NK-92 treated with Interleukin-12 subunit alpha and Interleukin-12 subunit beta, amount 100 ng/mL, for 24 hours (cell line): ENCODE data around the gene DHRS11.

ENCODE experiments used
- DNase-seq: peaks from one replicate; lab custom pipeline; 2025; lab: John Stamatoyannopoulos, UW

DHRS11 gene, protein sequence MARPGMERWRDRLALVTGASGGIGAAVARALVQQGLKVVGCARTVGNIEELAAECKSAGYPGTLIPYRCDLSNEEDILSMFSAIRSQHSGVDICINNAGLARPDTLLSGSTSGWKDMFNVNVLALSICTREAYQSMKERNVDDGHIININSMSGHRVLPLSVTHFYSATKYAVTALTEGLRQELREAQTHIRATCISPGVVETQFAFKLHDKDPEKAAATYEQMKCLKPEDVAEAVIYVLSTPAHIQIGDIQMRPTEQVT

GRCh38 chr17:36591434-36592315 is at the start of gene DHRS11:
Gene DHRS11 (plus strand): TSS chr17:36591879. CDS start chr17:36592010, 131 bp downstream.
- DNase-seq, result peak; percentile 30

GRCh38 chr17:36542755-36543154 is 48.9 kb upstream of the DHRS11 start:
- no peak for DNase-seq

- no peak for DNase-seq
Measured at GRCh38 chr17:36544044-36544306, 47.7 kb upstream of the DHRS11 start.

DNA sequence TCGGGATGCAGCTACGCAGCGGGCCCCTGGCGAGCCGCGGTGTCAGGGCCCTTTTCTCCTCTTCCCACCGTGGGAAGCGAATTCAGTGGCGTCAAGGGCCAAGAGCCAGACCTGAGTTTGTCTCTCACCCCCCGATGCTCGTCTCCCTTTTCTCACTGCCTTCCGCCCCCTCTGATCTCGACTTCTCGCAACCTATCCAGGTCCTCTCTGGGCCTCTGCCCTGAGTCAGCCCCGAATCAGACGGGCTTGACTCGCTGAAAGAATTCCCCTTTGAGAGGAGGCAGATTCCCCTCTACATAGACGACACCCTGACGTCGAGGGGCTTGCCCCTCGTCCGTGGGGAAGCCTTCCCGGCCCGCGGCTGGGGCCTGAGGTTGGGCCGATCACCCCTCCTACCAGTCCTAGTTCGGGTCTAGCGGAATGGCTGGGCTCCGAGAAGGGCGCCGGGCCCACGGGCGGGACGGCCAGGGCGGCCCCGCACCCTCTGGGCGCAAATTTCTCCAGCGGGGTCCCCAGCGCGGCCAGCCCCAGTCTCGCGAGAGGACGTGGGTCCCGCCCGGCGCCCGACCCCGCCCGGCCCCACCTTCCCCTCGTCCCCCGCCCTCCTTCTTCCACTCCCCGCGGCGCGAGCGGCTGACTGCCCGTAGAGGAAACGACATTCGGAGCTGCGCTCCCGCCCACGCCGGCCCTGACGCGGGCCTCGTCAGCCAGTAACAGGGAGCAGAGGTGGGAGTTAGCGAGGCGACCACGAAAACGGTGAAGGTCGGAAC is 47.2 kb upstream of the DHRS11 start, which contains the start of gene GGNBP2:
Gene GGNBP2, plus strand, starts transcription at position 613 of the 770 bp plus-strand sequence. CDS start 806 bp downstream, outside the sequence.
- DNase-seq, result peak; percentile 93

GRCh38 chr17:36545077-36545464 is 46.6 kb upstream of the DHRS11 start:
- no peak for DNase-seq

- peak; percentile 88 for DNase-seq
Measured at GRCh38 chr17:36545465-36546417, 45.9 kb upstream of the DHRS11 start.

DNA sequence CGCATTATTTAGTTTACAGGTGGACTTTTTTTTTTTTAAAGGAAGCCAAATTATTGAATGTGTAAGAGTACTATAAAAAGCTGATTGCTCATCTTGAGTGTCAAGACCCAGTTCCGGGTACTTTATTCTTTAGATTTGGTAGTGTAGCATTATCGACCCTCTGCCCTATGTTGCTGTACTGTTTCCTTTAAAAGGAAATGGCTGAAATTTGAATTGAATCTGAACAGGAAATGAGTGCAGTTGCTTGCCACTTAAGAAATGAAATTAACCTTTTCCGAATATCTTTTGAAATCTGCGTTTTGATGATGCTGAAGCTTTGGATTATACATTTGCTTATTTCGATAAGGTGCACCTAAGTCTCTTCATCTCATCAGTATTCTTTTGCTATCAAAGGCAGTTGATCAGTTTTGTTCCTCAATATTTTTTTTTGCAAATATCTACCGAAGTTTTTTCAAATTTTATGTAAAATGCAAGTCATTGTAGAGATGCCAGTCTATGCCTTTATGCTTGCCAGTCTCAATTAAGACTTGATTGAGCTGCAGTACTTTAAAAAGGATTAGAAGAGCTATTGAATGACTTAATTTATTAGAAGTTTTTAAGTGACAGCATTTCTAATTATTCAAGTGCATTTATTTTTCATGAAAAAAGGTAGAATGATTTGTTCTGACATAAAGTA is 45.1 kb upstream of the DHRS11 start:
- no peak for DNase-seq

- DNase-seq, result no peak
Measured at GRCh38 chr17:36547776-36548175, 43.9 kb upstream of the DHRS11 start.

DNA sequence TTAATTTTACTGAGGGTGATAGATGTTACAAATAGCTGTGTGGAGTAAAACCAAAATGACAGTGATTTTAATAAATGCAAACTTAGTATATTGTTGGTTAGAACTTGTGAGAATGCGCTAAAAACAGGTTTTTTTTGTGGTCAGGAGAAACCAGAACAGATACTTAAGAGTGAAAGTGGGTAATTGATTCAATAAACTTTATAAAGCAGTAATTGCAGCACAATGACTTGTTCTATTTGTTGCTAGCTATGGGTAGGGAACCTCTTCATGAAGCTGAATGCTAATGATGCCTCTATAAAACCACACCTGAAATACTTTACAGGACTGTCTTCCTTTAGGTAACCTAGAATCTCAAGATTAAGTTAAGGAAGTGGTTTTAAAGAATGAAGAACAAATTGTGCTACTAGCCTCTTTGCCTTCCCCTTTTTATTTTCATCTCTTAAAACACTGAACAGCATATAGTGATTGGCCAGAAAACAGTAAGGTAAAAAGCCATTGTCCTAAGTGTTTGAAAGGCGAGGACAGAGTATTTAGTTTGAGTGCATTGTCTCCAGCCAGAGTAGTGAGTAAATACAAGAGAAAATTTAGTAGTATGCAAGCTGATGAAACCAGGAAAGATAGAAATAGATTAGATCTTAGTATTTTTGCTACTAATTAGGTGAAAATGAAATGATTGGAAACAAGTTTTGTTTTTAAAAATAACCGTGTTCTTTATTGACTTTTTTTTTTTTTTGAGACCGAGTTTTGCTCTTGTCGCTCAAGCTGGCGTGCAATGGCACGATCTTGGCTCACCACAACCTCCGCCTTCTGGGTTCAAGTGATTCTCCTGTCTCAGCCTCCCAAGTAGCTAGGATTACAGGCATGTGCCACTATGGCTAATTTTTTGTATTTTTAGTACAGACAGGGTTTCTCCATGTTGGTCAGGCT is 40.9 kb upstream of the DHRS11 start:
- DNase-seq, result no peak

DNA sequence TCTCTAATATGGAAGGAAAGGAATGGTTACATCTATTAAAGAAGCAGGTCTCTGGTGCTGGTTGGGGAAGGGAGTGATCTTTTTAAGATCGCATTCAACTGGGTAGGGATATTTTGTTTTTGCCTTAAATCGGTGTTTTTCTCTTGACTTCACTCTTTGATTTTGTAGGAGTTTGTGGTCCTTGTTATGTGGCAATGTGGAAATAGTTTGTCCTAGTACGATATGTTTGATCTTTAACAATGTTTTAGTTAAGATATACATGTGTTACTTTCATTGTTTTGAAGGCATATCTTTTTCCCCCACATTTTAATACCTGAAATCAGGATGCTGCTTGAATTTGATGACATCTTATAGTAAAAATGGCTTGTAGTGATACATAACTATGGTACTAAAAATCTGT is 38.2 kb upstream of the DHRS11 start:
- no peak for DNase-seq

- DNase-seq, result no peak
Measured at GRCh38 chr17:36566081-36566480, 25.6 kb upstream of the DHRS11 start.

GRCh38 chr17:36575028-36575427 is 16.7 kb upstream of the DHRS11 start:
- no peak for DNase-seq

DNA sequence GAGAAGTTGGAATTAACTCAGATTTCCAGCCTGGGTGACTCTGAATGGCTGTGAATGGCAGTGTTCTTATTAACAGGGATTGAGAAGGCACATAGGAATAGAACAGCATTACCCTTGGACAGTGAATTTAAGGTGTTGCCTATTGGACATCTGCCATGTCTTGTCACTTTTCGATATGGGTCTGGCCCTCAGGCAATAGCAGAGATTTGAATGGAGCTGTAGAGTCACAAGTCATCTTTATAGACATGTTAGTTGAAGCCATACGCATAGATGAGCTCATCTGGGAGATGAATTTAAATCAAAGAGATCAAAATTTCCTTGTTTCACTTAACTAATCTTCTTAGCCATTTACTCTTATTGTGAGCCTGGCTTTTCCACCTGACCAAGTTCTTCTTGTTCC is 14.9 kb upstream of the DHRS11 start:
- DNase-seq, result no peak

DNA sequence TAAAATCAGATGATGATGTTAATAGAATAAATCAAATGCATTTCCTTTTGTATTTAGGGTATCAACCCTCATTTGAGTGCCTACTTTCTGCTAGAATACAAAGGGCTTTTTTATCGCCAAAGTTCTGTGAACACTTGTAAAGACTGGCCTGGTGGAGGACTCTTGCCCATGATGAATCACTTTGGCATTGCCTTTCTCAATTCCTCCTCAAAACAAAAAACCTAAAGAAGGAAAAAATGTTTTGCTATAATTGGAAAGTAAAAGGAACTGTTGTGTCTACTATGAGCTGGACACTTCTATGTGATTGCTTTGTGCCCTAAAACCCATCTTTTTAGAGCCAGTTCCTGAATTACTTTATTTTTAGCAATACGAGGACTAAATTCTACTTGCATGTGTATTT is 13.0 kb upstream of the DHRS11 start:
- DNase-seq, result no peak

DNA sequence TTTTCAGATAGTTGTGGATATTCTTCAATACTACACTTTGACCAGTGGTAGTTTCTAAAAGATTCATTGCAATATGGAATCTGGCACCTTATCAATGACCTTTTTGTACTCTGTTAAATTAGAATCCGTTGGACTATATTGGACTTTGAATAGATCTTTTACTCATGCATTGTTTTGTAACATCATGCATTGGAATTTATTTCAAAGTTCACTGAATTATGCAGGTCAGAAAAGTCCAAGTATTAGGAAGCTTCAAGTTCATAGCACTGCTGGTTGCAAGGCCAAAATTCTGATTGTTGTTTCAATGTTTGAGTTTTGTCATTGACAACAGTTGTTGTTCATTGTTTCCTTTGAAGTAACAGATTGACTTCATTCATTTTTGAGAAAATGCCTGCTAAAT is 7.9 kb upstream of the DHRS11 start:
- DNase-seq, result no peak

GRCh38 chr17:36586138-36586537 is 5.5 kb upstream of the DHRS11 start:
- DNase-seq, result no peak

GRCh38 chr17:36590082-36590481 is 1.6 kb upstream of the DHRS11 start:
- DNase-seq, result no peak

DNA sequence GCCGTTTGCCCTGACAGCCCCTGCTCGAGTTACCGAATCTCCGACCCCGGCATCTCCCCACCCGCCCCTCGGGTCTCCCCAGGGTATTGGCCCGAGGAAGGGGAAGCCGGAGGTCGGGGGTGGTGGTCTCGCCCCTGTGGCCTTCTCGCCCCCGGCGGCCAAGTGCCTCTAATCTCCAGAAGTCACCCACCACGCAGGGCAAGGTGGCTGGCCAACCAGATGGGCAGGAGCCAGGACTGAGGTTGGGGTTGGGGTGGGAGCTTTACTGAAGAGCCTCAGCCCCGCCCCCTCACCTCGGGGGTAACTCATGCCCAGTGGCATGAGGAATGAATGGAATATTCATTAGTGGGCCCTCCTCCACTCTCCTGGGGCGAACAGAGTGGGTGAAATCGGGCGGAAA is 637 bp downstream of the DHRS11 start:
- DNase-seq, result no peak

DNA sequence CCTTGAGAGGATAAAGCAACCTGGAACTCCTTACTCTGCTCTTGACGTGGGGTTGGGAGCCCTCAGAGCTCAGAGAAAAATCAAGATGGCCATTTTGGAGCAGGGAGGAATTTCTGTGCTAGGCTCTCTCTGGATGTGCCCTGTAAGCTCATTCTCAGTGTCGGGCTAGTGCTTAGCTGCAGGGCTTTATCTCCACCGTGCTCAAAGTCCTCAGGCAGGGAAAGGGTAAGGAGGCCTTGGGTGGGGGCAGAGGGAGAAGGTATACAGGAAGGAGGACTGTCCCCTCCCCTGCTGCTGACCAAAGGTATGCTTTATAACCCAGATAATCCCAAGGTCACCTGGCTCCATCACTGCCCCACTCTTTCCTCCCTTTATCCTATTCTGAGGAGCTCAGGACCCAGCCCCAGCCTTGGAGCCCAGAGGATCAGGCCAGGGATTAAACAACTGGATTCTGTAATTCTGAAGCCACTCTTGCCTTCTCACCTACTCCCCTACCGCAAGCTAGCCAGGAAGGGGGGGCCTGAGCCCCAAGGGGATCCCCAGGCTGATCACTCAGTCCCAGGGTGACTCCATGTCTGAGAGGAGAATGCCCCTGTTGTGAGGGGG is 1.1 kb downstream of the DHRS11 start:
- DNase-seq, result no peak
